GM13976 (cell line): ENCODE data around the gene PRDM5.

Experiments
- DNase-seq: peaks from one replicate; pipeline ENCODE4 v3.0.0; 2012; ENCODE audit warnings: low spot score
- CTCF ChIP-seq: IDR thresholded peaks from 2 replicates; pipeline ENCODE4 v1.5.1; 2012; ENCODE audit warnings: borderline replicate concordance, mild to moderate bottlenecking; ENCODE audit not compliant: insufficient read depth; ENCODE audit errors: extremely low read depth, missing control alignments, control extremely low read depth
- in situ Hi-C: fragments of 300-500 bp; cut with MboI; formaldehyde crosslinking; loops from one replicate; pipeline ENCODE4 v1.12.0; 2022; ENCODE audit warnings: low sequenced_read_pairs, mixed read lengths, inconsistent platforms; ENCODE audit not compliant: unreplicated experiment

PRDM5 gene

GRCh38 chr4:120924931-120925330, 2.4 kb upstream of the PRDM5 start:
- TF ChIP-seq CTCF, result no peak
- in situ Hi-C loops, result no loop called here
- no peak for DNase-seq

GRCh38 chr4:120923207-120923522, 639 bp upstream of the PRDM5 start:
- no peak for TF ChIP-seq CTCF
- in situ Hi-C loops, result no loop called here
- no peak for DNase-seq

- in situ Hi-C loops, result no loop called here
- no peak for DNase-seq
- TF ChIP-seq CTCF, result no peak
Measured at GRCh38 chr4:120921456-120922380, 808 bp downstream of the PRDM5 start.

GRCh38 chr4:120920666-120921065, 1.9 kb downstream of the PRDM5 start:
- DNase-seq, result no peak
- in situ Hi-C loops, result no loop called here
- TF ChIP-seq CTCF, result no peak

- TF ChIP-seq CTCF, result no peak
- no peak for DNase-seq
- in situ Hi-C loops, result no loop called here
Measured at GRCh38 chr4:120919358-120919757, 3.2 kb downstream of the PRDM5 start.

- no peak for DNase-seq
- TF ChIP-seq CTCF, result no peak
- in situ Hi-C loops, result no loop called here
Measured at GRCh38 chr4:120918788-120919187, 3.7 kb downstream of the PRDM5 start.
